WERI-Rb-1 (cell line): ENCODE results near the gene PABPN1L.

Experiments
- DNase-seq: peaks from one replicate; pipeline ENCODE4 v3.0.0-alpha.2; 2020
- H3K27ac ChIP-seq: fragments of 250-450 bp; sonication (Bioruptor Pico); 2 replicates; pipeline ENCODE4 v1.5.1; 2020; ENCODE audit warnings: mild to moderate bottlenecking, moderate library complexity
- H3K27me3 ChIP-seq: fragments of 250-450 bp; sonication (Bioruptor Pico); 2 replicates; pipeline ENCODE4 v1.5.1; 2021; ENCODE audit warnings: mild to moderate bottlenecking, low read depth, moderate library complexity; ENCODE audit not compliant: insufficient read depth, severe bottlenecking
- H3K36me3 ChIP-seq: fragments of 250-450 bp; sonication (Bioruptor Pico); 2 replicates; pipeline ENCODE4 v1.5.1; 2020; ENCODE audit warnings: mild to moderate bottlenecking, moderate library complexity
- H3K4me3 ChIP-seq: 2 replicates; pipeline ENCODE4 v1.5.1; 2011; ENCODE audit warnings: low read depth, mild to moderate bottlenecking, control low read depth, low read length
- H3K9me3 ChIP-seq: fragments of 250-450 bp; sonication (Bioruptor Pico); 2 replicates; pipeline ENCODE4 v1.5.1; 2021; ENCODE audit warnings: mild to moderate bottlenecking, moderate library complexity; ENCODE audit not compliant: severe bottlenecking
- TF ChIP-seq, protein P1 (sequence below): IDR thresholded peaks from 2 replicates; pipeline ENCODE4 v1.5.1; 2011; ENCODE audit warnings: low read depth, mild to moderate bottlenecking, control low read depth, inconsistent platforms, low read length

The PABPN1L gene

DNA sequence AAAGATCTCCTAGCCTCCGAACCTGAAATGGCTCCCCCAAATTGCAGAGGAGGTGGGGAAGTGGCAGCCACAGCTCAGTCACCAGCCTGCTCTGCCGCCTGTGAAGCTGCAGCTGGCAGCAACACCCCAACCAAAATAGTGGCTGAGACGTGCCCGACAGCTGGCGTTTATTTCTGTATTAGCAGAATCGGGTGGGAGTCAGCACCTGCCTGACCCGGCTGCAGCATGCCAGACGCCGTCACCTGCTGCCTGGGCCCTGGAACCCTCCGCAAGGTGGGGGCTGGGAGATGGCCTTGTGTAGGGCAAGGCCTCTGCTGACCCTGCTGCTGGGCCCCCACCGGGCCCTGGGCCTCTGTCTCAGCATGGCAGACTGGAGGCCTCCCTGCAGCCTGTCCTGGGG is 17.5 kb upstream of the PABPN1L start:
- TF ChIP-seq, protein P1, sequence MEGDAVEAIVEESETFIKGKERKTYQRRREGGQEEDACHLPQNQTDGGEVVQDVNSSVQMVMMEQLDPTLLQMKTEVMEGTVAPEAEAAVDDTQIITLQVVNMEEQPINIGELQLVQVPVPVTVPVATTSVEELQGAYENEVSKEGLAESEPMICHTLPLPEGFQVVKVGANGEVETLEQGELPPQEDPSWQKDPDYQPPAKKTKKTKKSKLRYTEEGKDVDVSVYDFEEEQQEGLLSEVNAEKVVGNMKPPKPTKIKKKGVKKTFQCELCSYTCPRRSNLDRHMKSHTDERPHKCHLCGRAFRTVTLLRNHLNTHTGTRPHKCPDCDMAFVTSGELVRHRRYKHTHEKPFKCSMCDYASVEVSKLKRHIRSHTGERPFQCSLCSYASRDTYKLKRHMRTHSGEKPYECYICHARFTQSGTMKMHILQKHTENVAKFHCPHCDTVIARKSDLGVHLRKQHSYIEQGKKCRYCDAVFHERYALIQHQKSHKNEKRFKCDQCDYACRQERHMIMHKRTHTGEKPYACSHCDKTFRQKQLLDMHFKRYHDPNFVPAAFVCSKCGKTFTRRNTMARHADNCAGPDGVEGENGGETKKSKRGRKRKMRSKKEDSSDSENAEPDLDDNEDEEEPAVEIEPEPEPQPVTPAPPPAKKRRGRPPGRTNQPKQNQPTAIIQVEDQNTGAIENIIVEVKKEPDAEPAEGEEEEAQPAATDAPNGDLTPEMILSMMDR = no peak
- H3K9me3 ChIP-seq = no peaks in the 10 kb centered on the region
- no peak overlapping the region for H3K27ac ChIP-seq
- DNase-seq = no peak
- no peak overlapping the region for H3K4me3 ChIP-seq
- peaks cover 8% of the 10 kb centered on the region for H3K36me3 ChIP-seq
- H3K27me3 ChIP-seq = no peaks in the 10 kb centered on the region

DNA sequence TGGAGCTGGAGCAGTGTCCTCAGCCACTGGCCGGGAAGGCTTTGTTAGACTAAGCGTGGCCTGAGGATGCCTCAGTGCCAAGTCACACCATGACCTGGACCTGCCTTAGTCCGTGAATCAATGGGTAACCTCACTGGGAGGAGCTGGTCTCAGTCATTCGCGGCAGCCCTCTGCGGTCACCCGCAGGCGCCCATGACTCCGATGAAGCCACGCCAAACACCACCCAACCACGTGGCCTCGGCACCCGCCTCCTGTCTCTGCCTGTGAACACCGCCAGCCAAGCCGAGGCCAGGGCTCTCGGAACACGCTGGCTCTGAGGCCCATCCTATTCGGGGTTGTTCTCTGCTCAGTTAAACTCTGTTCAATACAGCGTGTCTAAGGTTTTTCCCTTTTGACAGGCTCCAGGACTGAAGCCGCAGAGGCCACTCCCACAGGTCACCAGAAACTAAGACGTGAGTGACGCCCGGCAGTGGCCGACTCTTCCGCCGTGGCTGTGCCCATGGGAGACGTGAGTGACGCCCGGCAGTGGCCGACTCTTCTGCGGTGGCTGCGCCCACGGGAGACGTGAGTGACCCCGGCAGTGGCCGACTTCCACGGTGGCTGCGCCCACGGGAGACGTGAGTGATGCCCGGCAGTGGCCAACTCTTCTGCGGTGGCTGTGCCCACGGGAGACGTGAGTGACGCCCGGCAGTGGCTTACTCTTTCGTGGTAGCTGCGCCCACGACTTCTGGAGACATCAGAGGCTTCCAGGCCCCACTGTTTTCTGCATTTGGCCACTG is 16.8 kb upstream of the PABPN1L start:
- DNase-seq = no peak
- Histone ChIP-seq H3K36me3 (peaks cover 8% of the 10 kb centered on the region), H3K27ac (no peak overlapping the region), H3K4me3 (no peak overlapping the region), H3K9me3 (no peaks in the 10 kb centered on the region), H3K27me3 (no peaks in the 10 kb centered on the region)
- TF ChIP-seq, protein P1 = no peak

DNA sequence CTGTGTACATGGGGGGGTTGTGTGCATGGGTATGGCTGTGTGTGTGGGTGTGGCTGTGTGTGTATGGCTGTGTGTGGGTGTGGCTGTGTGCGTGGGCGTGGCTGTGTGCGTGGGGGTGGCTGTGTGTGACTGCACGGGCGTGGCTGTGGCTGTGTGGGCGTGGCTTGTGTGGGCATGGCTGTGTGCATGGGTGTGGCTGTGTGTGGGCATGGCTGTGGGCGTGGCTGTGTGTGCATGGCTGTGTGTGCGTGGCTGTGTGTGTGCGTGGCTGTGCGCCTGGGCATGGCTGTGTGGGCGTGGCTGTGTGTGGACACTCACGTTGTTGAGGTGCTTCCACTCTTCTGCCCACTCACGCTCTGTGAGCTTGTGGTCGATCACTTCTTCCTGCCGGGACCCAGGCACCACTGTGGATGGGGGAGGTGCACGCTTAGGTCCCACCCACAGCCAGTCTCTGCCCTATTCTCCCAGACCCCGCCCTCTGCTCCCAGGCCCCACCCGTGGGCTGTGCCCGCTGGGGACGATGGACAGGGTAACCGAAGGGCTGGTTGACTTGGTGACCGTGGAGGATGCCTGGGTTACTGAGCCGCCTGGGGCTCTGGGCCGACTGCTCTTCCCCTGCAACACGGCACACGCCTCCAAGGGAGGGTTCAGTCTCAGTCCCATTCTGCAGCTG is 16.0 kb upstream of the PABPN1L start:
- no peak for DNase-seq
- Histone ChIP-seq H3K9me3 (no peaks in the 10 kb centered on the region), H3K4me3 (no peak overlapping the region), H3K36me3 (peaks cover 8% of the 10 kb centered on the region), H3K27me3 (no peaks in the 10 kb centered on the region), H3K27ac (no peak overlapping the region)
- TF ChIP-seq, protein P1 = no peak

DNA sequence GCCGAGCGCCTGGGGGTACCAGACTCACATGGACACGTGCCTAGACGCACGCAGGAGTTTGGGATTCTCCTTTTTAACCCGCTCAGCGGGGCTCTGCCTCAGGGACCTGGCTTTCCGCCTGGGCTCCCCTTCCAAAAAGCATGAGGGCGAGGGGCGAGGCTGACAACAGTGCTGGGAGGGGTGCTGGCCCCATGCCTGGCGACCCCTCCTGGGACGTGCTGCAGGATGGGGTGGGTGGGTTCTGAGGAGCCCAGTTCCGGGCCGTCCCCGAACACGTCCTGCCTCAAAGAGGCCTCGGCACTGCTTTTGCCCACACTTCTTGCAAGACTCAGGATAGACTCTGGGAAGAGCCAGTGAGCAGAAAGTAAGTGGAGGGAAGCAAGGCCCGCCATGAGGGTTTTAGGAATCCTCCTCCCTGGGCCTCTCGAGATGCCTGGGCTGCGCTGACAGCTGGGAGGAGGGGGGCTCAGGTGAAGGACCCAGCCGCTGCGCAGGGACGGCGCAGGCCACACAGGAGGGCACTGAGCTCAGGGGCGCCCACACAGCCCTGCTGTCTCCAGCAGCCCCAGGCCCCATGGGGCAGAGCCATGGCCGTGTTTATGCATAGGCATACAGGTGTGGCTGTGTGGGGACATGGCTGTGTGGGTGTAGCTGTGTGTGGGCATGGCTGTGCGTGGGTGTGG is 15.4 kb upstream of the PABPN1L start:
- Histone ChIP-seq H3K27me3 (no peaks in the 10 kb centered on the region), H3K4me3 (no peak overlapping the region), H3K27ac (no peak overlapping the region), H3K9me3 (no peaks in the 10 kb centered on the region), H3K36me3 (peaks cover 8% of the 10 kb centered on the region)
- TF ChIP-seq, protein P1 = no peak
- DNase-seq = no peak

DNA sequence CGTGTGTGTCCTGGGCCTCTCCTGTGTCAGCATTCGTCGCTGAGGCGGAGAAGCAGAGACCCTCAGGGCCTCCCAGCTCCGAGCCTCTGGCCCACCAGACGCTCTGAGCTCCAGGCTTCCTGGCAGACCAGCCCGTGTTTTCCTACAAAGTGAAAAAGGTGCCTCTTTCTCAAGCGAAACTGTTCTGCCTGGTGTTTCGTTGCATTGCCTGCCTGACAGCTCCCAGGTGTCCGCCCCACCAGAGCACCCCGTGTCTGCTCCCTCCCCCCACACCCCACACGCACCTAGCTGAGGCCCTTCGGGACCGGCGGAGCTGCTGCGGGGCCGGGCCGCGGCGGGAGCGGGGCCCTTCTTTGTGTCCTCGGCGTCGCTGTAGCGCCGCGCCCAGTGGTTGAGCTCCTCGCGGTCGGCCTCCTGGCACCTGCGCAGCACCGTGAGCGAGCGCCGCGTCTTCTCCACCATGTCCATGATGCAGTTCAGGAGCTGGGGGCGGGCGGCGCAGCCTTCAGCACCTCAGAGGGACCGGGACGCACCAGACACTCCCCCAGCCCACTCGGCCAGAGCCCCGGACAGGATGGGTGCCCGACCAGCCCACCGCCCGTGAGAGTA is 14.7 kb upstream of the PABPN1L start:
- Histone ChIP-seq H3K27ac (no peak overlapping the region), H3K27me3 (no peaks in the 10 kb centered on the region), H3K4me3 (no peak overlapping the region), H3K36me3 (peaks cover 8% of the 10 kb centered on the region), H3K9me3 (no peaks in the 10 kb centered on the region)
- TF ChIP-seq, protein P1 = no peak
- DNase-seq = no peak
